HG03460 (cell line): ENCODE results near the gene DHX8.

ENCODE experiments used
- ATAC-seq: cut with Tn5 transposase; IDR thresholded peaks from one replicate; pipeline ENCODE4 v1.9.1; 2021; ENCODE audit not compliant: unreplicated experiment

DHX8 gene

GRCh38 chr17:43546319-43547188 is 62.8 kb downstream of the DHX8 start, which contains the start of gene ETV4:
ETV4 (minus strand) TSS chr17:43546340; CDS start chr17:43545617, 723 bp downstream.
- ATAC-seq = peak; percentile 70

- no peak for ATAC-seq
Measured at GRCh38 chr17:43547189-43547550, 63.4 kb downstream of the DHX8 start.

DNA sequence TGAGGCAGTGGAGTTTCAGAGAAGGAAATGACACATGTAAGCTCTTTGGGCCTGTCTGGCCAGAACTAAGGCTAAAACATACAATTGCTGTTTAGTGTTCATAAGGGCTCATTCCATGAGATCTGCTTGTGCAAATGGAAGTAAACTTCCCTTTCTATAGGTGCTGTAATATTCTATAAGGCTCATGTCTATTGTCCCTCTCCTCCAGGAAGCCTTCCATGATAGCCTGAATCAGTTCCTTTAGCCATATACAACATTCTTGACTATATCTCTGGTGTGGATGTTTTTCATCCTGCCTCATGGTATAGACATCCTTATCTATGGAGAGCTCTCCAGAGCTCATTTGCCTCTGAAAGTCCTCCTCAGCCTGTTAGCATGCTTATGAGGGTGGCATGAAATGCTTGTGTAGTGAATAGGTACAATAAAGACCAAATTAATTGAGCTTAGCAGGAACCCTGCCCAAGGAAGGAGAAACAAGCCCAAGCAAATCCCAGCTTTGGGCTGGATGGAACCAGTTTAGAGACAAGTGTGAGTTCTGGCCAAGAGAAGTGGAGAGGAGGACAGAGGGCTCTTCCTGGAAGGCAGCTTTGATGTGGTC is 64.0 kb downstream of the DHX8 start:
- ATAC-seq = no peak

DNA sequence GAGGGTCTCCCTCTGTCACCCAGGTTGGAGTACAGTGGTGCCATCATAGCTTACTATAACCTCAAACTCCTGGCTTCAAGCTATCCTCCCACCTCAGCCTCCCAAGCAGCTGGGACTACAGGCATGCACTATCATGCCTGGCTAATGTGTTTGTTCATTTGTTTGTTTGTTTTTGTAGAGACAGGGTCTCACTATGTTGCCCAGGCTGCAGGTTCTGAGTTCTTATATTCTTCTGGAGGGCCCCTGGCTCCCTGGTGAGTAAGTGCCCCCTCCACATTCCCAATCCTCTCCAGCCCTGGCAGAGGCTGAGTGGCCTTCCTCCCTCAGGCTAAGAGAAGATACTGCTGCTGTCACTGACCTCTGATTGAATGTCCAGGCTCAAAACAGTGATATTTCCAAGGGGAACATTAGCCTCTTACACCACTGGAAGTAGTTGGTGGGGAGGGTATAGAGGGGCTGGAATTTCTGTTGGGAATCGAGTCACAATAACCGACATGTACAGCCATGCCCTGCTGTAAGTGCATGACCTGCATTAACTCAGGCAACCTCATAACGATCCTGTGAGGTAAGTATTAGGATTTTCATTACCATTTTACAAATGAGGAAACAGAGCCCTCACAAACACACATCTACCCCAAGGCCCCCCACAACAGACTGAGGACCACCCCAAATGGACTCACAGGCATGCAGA is 65.1 kb downstream of the DHX8 start:
- no peak for ATAC-seq

DNA sequence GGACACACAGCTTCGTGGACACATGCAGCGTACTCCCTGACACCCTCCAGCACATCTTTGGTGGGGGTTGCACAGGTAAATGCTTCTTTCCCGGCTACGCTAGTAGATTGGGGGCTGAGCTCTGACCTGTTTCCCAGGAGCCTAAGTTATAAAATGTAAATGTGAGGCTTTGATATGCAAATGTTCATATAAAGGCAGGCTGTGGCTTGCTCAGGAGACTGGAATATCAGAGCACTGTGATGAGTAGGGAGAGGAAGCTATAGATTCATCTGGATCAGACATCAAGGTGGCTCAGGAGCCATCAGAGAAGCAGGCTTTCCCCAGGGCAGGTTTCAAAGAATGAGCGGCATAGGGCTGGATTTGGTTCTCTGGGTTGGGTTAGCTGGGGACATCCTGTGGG is 65.7 kb downstream of the DHX8 start:
- ATAC-seq = no peak

- no peak for ATAC-seq
Measured at GRCh38 chr17:43550754-43551153, 67.0 kb downstream of the DHX8 start.

- no peak for ATAC-seq
Measured at GRCh38 chr17:43552229-43552837, 68.6 kb downstream of the DHX8 start.

DNA sequence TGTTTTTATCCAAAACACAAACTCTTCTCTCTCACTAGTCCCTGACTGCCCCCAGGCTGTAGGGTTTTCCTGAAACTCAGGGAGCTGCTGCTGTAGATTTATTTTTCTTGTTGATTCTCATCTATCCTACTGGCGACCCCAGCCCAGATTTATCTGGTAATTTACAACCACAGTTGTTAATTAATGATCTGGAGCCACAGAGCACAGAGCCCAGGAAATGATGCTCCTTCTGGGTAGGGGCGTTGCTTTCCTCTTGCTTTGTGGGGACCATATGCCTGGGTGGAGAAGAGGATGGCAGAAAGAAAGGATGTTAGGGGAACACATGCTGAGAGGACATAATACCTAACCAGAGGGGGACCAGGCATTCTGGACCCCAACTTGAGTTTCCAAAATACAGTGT is 69.8 kb downstream of the DHX8 start:
- no peak for ATAC-seq

- ATAC-seq = no peak
Measured at GRCh38 chr17:43554857-43555256, 71.1 kb downstream of the DHX8 start.

GRCh38 chr17:43556292-43556691 is 72.5 kb downstream of the DHX8 start:
- ATAC-seq = no peak

DNA sequence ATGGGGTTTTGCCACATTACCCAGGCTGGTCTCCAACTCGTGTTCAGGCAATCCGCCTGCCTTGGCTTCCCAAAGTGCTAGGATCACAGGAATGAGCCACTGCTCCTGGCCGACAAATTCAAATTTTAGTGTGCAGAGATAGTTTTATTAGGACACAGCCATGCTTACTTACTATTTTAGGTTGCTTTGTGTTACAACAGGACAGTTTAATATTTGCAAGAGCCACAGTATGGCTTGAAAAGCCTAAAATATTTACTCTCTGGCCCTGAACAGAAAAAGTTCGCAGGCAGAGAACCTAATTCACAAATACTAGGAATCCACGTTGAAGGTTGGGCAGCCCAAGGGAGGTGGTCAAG is 75.0 kb downstream of the DHX8 start:
- no peak for ATAC-seq

DNA sequence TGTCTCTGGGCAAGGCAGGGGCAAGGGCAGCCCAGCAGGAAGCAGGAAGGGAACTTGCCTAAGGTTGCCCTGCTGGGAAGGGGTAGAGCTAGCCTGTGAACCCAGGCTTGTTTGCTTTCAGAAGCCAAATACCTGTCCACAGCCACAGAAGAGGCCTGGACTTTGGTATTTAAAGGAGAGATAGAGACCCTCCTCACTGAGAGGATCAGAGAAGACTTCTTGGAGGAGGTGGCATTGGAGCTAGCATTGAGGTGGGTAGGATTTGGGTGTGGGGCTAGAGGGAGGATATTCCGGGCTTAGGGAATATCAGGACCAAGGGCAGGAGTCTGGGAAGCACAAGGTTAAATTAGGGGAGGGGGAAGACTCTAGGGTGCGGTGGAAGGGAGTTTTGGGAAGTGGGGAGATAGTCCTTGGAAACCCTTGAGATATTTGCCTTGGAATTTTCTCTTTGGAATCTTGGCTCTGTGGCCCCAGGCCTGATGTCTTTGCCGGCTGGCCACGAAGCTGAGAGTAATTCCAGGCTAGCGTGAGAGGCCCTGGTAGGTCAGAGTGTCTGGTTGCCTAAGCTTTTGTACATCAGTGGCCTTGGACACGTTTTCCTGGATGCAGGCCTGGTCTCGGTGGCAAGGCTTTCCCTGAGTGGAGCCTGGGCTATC is 75.5 kb downstream of the DHX8 start:
- ATAC-seq = no peak

- ATAC-seq = no peak
Measured at GRCh38 chr17:43560461-43561427, 77.0 kb downstream of the DHX8 start.

- ATAC-seq = no peak
Measured at GRCh38 chr17:43562679-43563599, 79.2 kb downstream of the DHX8 start.

- no peak for ATAC-seq
Measured at GRCh38 chr17:43563600-43564594, 80.1 kb downstream of the DHX8 start.

DNA sequence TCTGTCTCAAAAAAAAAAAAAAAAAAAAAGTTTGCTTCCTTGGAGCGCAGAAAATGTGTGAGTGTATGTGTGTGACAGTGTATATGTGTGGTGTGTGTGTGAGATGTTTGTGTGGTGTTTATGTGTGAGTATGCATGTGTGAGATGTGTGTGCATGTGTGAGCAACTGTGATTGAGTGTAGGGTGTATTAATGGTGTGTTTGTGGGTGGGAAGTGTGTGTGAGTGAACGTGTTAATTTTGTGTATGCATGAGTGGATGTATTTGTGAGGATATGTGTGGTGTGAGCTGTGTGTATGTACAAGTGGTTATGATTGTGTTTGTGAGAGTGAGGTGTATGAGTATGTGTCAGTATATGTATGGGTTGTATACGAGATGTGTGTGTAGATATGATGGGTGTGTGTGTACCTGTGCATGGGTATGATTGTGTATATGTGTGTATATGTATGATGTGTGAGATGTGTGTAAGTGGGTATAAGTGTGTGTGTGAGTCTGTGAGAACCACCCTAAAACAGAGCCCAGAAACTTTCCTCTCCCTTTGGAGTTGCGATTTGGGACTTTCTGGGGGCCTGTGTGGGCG is 84.8 kb downstream of the DHX8 start:
- ATAC-seq = no peak

GRCh38 chr17:43570518-43570928 is 86.7 kb downstream of the DHX8 start:
- no peak for ATAC-seq
